Activated CD8-positive, alpha-beta memory T cell treated with anti-CD3 and anti-CD28 coated beads for 36 hours (primary cell): ENCODE data around the gene VIPR2. TPM values are rescaled to one million over a fixed set of nuclear protein-coding genes. Genes with fewer than 3 reads are reported as not detected.
"Not testable (repeated sequence)": the region's sequence is repeated elsewhere in the genome, so short reads cannot be mapped to it uniquely, and the experiment has no call there.

Experiments
- CTCF ChIA-PET: fragments of 350-600 bp; sonication (Branson Sonifier 250); formaldehyde crosslinking; loops from one replicate; lab custom pipeline; 2021; ENCODE audit warnings: antibody characterized with exemption; lab: Charles Lee
- POLR2A ChIA-PET: fragments of 350-600 bp; sonication (Branson Sonifier 250); formaldehyde crosslinking; loops from one replicate; lab custom pipeline; 2021; ENCODE audit warnings: antibody characterized with exemption; lab: Charles Lee
- total RNA-seq, 2 experiments: library from RNA; stranded (reverse); gene quantifications; one replicate each; pipeline ENCODE4 v1.2.3, GENCODE V29; 2021

Gene VIPR2, protein sequence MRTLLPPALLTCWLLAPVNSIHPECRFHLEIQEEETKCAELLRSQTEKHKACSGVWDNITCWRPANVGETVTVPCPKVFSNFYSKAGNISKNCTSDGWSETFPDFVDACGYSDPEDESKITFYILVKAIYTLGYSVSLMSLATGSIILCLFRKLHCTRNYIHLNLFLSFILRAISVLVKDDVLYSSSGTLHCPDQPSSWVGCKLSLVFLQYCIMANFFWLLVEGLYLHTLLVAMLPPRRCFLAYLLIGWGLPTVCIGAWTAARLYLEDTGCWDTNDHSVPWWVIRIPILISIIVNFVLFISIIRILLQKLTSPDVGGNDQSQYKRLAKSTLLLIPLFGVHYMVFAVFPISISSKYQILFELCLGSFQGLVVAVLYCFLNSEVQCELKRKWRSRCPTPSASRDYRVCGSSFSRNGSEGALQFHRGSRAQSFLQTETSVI
- total RNA-seq: under 1 TPM; 0.08 to 0.19 TPM

- CTCF ChIA-PET: interaction anchor here (1.0 kb wide), 1 partner anchor 53 kb away, joined by 3 read pairs; no protein-coding TSS in a partner anchor
- POLR2A ChIA-PET: no interaction called here
Measured at GRCh38 chr7:159144758-159145489, at the start of gene VIPR2. TSS of gene VIPR2 (minus strand) at chr7:159144867. CDS start at chr7:159144771, 96 bp downstream.

GRCh38 chr7:159193543-159194090 lies 49.0 kb upstream of the VIPR2 start:
- ChIA-PET CTCF (no interaction called here), POLR2A (no interaction called here)

- CTCF ChIA-PET: no interaction called here
- POLR2A ChIA-PET: no interaction called here
Measured at GRCh38 chr7:159192725-159193453, 48.2 kb upstream of the VIPR2 start.

DNA sequence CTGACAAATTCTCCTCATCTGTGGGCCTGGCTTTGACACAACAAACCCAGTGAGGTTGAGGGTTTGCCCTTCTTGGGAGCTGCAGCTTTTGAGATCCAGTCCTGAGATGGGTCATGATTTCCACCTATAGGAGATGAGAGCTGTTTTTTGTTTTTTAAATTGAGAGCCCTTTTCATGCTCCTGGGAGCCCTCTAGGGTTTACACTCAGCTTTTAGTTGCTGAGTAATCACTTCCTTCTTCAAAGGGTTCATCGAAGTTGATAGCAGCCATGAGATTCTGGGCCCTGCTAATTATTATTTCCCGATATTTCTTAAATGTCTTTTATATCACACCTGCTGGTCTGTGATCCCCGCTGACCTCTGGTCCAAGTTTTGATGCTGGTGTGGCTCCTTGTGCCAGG lies 47.3 kb upstream of the VIPR2 start:
- ChIA-PET CTCF (no interaction called here), POLR2A (no interaction called here)

GRCh38 chr7:159191236-159191635 lies 46.6 kb upstream of the VIPR2 start:
- ChIA-PET POLR2A (no interaction called here), CTCF (no interaction called here)

GRCh38 chr7:159188011-159188410 lies 43.3 kb upstream of the VIPR2 start:
- POLR2A ChIA-PET: no interaction called here

GRCh38 chr7:159179241-159179640 lies 34.6 kb upstream of the VIPR2 start:
- ChIA-PET CTCF (no interaction called here), POLR2A (interaction anchor here (0.6 kb wide), 1 partner anchor 40 kb away, joined by 3 read pairs; no protein-coding TSS in a partner anchor)

More at GRCh38 chr7:159188011-159188410, 43.3 kb upstream of the VIPR2 start:
- CTCF ChIA-PET: interaction anchor here (0.5 kb wide), 1 partner anchor 291 kb away, joined by 3 read pairs; no protein-coding TSS in a partner anchor

DNA sequence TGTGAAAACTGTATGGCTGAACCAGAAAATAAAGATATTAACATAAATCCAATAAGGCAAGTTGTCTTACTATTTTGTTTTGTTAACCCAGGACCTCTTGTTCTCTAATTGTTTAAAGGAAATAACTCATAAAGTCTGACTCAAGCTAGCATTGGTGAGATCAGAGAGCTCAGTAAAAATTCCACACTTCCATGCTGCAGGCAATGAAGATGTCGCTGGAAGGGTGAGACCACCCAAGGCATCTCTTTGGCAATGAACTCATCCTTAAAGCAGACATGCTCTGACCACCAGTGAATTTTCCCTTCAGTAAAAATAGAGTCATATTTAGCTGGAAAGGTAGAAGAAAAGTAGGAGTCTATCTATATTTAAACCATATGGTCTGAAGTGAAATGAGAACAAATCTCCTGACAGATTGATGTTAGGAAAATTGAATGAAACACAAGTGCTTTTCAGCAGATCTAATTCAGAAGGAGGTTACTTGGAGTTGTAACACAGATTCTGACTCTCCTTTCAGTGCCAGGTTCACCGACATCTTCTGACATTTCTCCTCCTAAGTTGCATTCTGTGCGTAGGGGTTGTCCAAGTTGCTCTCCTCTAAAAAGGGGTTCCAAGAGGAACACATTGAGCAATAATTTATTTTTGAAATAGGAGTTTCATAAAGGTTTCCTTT lies 32.8 kb upstream of the VIPR2 start:
- CTCF ChIA-PET: no interaction called here
- POLR2A ChIA-PET: no interaction called here

GRCh38 chr7:159175792-159176191 lies 31.1 kb upstream of the VIPR2 start:
- ChIA-PET CTCF (no interaction called here), POLR2A (no interaction called here)

DNA sequence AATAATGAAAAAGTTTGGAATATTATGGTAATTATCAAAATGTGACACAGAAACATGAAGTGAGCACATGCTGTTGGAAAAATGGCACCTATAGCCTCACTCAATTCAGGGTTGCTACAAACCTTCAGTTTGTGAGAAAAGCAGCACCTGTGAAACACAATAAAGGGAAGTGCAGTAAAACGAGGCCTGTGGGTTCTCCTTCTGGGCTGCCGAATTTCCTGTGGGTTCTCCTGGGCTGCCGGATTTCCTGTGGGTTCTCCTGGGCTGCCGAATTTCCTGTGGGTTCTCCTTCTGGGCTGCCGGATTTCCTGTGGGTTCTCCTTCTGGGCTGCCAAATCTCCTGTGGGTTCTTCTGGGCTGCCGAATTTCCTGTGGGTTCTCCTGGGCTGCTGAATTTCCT lies 30.4 kb upstream of the VIPR2 start:
- CTCF ChIA-PET, POLR2A ChIA-PET: not testable (repeated sequence)

DNA sequence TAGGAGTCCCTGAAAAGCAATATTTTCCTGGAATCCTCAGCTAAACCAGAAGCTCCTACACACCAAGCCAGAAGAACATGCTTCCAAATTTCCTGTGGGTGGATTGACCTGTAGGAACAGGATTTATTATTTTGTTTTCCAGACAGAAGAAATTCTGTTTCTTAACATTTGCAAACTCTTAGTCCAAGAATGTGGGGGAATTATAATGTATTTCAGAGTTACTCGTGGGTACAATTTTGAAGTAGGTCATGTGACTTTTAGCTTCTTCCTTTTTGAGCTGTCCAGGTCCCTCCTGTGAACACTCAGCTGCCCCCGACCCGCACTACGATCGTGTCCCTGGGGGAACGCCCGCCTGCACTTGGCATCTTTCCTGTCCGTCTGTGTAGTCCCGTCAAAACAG lies 27.7 kb upstream of the VIPR2 start:
- ChIA-PET CTCF (no interaction called here), POLR2A (no interaction called here)

GRCh38 chr7:159169391-159169790 lies 24.7 kb upstream of the VIPR2 start:
- ChIA-PET CTCF (no interaction called here), POLR2A (no interaction called here)

GRCh38 chr7:159167139-159167538 lies 22.5 kb upstream of the VIPR2 start:
- POLR2A ChIA-PET: no interaction called here
- CTCF ChIA-PET: no interaction called here

- CTCF ChIA-PET: no interaction called here
- POLR2A ChIA-PET: no interaction called here
Measured at GRCh38 chr7:159166530-159166929, 21.9 kb upstream of the VIPR2 start.

- POLR2A ChIA-PET: no interaction called here
- CTCF ChIA-PET: no interaction called here
Measured at GRCh38 chr7:159165352-159165751, 20.7 kb upstream of the VIPR2 start.

GRCh38 chr7:159163703-159164301 lies 19.1 kb upstream of the VIPR2 start:
- CTCF ChIA-PET, POLR2A ChIA-PET: not testable (repeated sequence)

GRCh38 chr7:159162050-159162626 lies 17.5 kb upstream of the VIPR2 start:
- POLR2A ChIA-PET, CTCF ChIA-PET: not testable (repeated sequence)

DNA sequence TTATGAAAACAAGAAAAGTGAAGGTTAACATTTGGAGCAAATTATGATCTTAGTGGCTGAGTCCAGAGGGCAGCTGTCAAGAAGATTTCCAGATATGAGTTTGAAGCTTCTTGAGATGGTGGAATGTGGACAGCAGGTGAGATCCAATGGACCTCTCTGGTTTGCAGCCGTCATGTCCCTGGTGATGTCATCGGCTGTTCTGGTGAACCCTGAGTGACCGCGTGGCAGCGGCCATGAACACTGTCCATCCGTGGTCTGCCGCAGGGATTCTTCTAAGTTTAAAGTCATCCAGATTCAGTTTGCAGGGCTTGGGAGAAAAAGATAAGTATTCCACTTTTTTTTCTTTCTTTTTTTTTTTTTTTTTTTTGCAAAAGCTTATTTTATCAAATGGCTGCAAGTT lies 15.8 kb upstream of the VIPR2 start:
- CTCF ChIA-PET: no interaction called here
- POLR2A ChIA-PET: no interaction called here
